SK-MEL-5 (cell line): ENCODE measurements around the gene TSC22D3. TPM values are rescaled to one million over a fixed set of nuclear protein-coding genes. Genes with fewer than 3 reads are reported as not detected.
"Not testable (repeated sequence)": the region's sequence is repeated elsewhere in the genome, so short reads cannot be mapped to it uniquely, and the experiment has no call there.

Experiments
- DNase-seq: peaks from one replicate; pipeline ENCODE4 v3.0.0-alpha.2; 2016; ENCODE audit warnings: low read depth, low spot score
- in situ Hi-C: cut with HindIII; loops from 2 replicates; pipeline ENCODE4 v1.10.0; 2016; ENCODE audit warnings: low sequenced_read_pairs, high pct_unique_total_duplicates, low pct_unique_long_range_greater_than_20kb
- total RNA-seq: library from RNA; depleted of rRNA; stranded (reverse); fragments of >200 nt; shearing (Covaris generic); gene quantifications from 2 replicates; pipeline ENCODE4 v1.2.3, GENCODE V29; 2014

TSC22D3 gene
- total RNA-seq, 1 experiment from 2014 or later = 24.9 TPM

- DNase-seq = no peak
- in situ Hi-C loops = no loop called here
Observed at GRCh38 chrX:107677909-107678308, 97.7 kb downstream of the TSC22D3 start.

- DNase-seq = no peak
Observed at GRCh38 chrX:107677501-107677901, 98.1 kb downstream of the TSC22D3 start.

DNA sequence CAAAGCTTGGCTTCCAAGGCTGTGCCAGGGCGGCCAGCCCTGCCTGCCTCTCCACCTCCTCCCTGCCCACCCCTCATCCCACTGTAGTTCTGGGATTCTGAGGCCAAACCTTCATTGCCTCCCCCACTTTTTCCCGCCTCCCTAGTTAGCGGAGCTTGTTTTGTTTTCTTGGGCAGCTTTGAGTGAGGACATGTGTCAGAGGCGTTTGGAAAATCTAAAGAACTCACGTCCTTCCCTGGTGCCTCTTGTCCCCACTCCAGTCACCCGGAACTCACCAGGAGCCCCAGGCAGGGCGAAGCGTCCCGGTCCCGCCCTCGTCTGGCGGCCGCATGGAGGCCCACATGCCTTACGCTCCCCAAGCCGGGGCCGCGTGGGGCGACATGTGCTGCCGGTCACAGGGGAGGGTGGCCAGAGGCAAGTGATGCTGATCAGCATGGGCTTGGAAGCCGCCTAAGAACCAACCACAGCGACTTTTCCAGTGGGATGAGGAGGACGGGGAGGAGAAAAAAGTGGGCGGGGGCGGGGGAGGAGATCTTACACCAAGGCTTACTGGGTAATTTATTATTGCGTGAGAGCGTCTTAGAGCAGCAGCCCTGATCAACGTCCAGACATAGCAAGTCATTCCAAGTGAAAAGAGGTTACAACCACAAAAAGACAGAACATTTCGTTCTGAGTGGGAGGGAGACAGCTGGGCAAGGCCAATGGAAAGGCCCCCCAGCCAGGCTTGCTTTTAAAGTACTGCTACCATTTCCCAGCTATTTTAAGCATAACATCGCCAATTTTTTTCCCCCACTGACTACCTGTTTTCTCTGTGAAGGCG, 98.8 kb downstream of the TSC22D3 start:
- in situ Hi-C loops = no loop called here
- peak; percentile 84 for DNase-seq

More at GRCh38 chrX:107677501-107677901, 98.1 kb downstream of the TSC22D3 start:
- in situ Hi-C loops = no loop called here

DNA sequence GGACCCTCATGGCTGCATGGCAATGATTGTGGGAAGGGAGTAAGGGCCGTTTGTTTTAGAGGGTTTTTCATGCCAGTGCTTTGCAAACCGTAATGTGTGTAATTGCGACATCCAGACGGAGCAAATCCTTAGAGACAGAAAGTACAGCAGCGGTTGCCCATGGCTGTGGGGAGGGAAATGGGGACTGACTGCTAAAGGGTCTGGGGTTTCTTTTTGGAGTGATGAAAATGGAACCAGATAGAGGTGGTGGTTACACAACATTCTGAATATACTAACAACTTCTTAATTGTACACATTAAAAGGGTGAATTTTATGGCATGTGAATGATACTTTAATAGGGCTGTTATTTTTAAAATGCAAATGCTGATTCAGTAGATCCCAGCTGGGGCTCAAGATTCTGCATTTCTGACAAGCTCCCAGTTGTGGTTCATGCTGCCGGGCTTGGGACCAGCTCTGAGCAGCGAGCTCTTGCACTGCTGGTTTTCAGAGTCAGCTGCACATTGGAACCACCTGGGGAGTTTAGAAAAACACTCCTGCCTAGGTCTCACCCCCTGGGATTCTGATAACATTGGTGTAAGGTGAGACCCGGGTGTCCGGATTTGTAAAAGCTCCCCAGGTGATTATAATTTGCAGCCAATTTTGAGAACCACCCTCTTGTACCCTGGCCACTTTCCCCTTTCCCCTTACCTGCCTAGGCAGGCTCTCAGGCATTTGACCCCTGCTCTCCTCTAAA, 99.6 kb downstream of the TSC22D3 start:
- DNase-seq = no peak
- in situ Hi-C loops = no loop called here

DNA sequence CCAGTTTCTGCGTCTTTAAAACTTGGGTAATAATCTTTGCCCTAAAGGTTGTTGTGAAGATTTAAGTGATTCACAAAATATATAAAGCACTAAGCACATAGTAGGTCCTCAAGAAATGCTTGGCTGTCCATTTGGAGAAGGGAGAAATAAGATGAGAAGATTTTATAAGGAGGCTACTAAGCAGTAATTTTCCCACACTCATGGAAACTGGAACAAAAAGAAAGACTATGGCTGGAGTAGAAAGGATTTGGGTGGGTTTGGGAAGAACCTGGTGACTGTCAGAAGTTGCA, 100.3 kb downstream of the TSC22D3 start:
- DNase-seq = no peak
- in situ Hi-C loops = no loop called here

GRCh38 chrX:107674480-107675364, 100.9 kb downstream of the TSC22D3 start:
- no peak for DNase-seq
- in situ Hi-C loops = no loop called here

DNA sequence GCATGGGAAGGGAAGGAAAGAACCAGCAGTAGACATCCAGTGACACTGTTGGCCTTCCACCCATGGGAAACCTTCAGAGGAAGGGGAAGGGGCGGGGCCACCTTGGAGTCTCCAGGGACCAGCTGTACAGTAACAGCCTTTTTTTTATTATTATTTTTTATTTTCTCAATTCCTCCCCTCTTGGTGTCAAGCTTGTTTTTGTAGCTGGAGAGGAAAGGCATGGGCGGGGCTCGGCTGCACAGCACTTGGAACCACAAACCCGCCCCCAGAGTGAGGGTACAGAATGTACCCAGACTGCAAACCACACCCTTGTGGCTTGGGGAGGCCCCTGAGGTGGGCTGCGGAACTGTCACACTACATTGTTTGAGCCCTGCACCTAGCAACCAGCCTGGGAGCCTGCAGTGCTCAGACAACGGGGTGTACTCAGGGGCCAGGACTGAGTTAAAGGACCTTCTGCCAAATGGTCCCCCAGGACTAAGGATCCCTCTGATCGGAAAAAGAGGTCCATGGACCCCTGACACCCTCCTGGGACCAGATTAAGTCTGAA, 101.6 kb downstream of the TSC22D3 start:
- in situ Hi-C loops = no loop called here
- DNase-seq = no peak

DNA sequence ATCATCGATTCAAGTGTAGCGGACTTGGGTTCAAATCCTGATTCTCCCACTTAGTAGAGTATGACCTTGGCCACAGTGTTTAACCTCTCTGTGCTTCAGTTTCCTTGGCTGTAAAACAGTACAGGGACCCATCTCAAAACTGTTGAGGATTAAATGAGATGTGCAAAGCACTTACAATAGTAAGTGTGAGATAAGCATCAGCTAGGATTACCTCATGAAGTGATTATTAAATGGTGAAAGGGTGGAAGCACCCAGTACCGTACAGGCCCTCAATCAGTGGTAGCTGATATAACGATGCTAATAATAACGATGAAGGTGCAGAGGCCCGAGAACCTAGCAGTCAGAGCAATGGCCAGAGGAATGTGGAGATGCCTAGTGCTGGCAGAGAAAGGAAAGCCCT, 102.2 kb downstream of the TSC22D3 start:
- in situ Hi-C loops = no loop called here
- DNase-seq = no peak

DNA sequence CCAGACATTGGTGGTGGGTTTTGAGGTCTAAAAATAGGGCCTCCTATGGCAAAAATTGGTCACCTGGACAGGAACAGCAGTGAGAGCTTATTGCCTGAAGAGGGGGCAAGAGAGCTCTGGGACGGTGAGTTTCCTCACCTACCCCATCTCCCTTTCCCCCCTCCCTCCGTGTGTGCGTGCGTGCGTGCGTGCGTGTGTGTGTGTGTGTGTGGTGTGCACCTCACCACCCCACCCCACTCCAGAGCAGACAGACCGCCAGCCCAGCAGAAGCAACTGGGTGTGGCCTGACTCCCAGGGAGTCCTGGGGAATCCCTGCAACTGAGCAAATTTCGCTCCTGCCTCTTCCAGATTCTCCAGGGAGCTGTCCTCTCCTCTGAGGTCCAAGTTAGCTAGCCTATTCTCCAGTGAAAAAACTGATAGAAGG, 102.6 kb downstream of the TSC22D3 start:
- DNase-seq = peak; percentile 78
- in situ Hi-C loops = no loop called here

DNA sequence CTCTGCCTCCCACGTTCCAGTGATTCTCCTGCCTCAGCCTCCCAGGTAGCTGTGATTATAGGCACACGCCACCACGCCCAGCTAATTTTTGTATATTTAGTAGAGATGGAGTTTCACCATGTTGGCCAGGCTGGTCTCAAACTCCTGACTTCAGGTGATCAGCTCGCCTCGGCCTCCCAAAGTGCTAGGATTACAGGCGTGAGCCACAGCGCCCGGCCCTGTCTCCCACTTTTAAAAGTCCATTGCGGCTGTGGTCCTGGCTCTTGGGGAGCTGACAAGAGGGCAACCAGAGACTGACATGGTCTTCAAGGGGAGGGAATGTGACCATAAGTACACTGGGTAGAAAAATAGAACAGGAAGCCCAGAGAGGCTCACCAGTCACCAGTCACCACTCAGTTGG, 104.3 kb downstream of the TSC22D3 start:
- DNase-seq, in situ Hi-C loops: not testable (repeated sequence)

DNA sequence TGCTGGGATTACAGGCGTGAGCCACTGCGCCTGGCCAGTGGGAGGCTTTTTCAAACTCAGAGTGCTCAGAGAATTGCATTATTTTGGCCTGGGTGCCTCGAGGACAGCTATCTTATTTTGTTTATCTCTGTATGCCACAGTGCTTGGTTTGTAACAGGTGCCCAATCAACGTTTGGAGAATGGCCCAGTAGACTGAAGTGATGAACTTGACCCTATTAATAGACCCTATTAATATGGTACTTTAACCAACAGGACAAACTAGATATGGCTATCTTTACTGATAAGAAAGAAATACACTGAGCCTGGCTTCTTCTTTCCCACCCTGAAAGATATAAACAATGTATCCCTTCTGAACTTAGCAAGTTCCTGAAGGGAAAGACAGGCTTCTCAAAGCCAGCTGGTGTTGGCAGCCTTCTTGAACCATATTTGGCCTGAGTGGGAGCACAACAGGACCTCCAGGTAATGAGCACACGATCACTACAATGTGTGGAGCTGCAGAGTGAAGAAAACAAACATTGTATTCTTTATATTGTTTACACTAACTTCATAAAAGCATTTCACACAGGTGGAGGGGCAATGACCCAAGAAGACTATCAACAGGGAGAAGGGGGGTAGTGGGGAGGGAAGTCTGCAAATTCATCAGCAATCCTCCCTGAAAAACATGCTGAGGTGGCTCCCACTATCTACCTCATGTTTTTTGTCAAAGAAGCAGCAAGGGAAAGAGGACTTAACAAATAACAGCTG, 105.5 kb downstream of the TSC22D3 start:
- in situ Hi-C loops = no loop called here
- no peak for DNase-seq

DNA sequence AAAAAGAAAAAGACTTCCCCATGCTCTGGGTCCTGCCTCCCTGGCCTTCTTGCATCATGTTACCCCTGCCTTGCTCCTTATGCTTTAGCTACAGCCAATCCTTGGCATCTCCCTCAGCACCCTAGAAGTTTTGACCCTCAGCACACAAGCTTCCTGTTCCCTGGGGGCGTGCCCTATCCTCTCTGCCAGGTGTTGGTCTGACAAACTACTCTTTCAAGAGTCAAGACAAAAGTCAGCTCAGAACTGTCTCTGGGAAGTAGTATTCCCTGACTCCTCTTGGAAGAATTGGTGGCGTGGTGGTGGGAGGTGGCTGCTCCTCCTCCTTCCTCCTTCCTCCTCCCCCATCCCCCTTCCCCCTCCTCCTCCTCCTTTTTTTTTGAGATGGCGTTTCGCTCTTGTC, 106.3 kb downstream of the TSC22D3 start:
- no peak for DNase-seq
- in situ Hi-C loops = no loop called here

DNA sequence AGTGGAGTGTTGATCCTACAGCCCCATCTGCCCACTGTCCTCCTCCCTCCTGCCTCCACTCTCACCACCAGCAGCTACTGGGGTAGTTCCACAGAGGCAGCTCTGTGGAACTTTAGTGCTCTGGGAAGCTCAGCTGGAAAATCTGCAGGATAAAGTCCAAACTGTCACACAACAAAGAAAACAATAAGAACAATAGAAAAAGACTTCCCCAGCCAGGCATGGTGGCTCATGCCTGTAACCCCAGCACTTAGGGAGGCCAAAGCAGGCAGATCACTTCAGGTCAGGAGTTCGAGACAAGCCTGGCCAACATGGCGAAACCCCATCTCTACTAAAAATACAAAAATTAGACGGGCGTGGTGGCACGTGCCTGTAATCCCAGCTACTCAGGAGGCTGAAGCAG, 106.9 kb downstream of the TSC22D3 start:
- DNase-seq, in situ Hi-C loops: not testable (repeated sequence)

- in situ Hi-C loops = no loop called here
- DNase-seq = no peak
Observed at GRCh38 chrX:107667426-107667825, 108.2 kb downstream of the TSC22D3 start.

DNA sequence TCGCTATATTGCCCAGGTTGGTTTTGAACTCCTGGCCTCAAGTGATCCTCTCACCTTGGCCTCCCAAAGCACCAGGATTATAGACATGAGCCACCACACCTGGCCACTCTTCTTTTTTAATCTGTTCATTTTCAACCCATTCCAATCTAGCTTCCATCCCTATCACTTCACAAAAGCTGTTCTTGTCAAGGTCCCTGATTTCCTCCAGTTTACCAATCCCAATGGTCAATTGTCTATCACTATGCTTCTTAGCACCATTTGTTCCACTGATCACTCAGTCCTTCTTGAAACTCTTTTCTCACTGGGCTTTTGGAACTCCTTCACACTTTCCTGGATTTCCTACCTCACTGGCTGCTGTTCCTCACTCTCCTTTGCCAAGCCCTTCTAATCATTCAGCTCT, 108.7 kb downstream of the TSC22D3 start:
- in situ Hi-C loops = no loop called here
- no peak for DNase-seq
